Tibial nerve (tissue), 3 donors: Measurements from ENCODE around the gene SYPL1.

ENCODE experiments used
- POLR2A ChIP-seq, 2 donors: fragments of 450-650 bp; IDR thresholded peaks; one replicate each; pipeline ENCODE4 v1.6.1; 2017; ENCODE audit warnings: antibody characterized with exemption in 2 of 2, mild to moderate bottlenecking in 2 of 2, moderate library complexity in 2 of 2
- TF ChIP-seq, protein P1 (sequence below), 5 experiments: fragments of 200-600 bp in 3 of 5; fragments of 450-650 bp in 2 of 5; sonication (generic) in 3 of 5; IDR thresholded peaks; one replicate each; pipeline ENCODE4 v1.5.1; 2016 to 2019; ENCODE audit warnings: antibody characterized with exemption in 5 of 5, mild to moderate bottlenecking in 3 of 5, moderate library complexity in 2 of 5

- TF ChIP-seq, protein P1, sequence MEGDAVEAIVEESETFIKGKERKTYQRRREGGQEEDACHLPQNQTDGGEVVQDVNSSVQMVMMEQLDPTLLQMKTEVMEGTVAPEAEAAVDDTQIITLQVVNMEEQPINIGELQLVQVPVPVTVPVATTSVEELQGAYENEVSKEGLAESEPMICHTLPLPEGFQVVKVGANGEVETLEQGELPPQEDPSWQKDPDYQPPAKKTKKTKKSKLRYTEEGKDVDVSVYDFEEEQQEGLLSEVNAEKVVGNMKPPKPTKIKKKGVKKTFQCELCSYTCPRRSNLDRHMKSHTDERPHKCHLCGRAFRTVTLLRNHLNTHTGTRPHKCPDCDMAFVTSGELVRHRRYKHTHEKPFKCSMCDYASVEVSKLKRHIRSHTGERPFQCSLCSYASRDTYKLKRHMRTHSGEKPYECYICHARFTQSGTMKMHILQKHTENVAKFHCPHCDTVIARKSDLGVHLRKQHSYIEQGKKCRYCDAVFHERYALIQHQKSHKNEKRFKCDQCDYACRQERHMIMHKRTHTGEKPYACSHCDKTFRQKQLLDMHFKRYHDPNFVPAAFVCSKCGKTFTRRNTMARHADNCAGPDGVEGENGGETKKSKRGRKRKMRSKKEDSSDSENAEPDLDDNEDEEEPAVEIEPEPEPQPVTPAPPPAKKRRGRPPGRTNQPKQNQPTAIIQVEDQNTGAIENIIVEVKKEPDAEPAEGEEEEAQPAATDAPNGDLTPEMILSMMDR (IDR thresholded peaks at IDR 0.05) = no peak
- no peak for TF ChIP-seq POLR2A (IDR thresholded peaks at IDR 0.05)
Observed at GRCh38 chr7:106072715-106073091, 39.4 kb downstream of the SYPL1 start.
